Activated CD4-positive, alpha-beta T cell treated with anti-CD3 and anti-CD28 coated beads for 1 hour (primary cell): Measurements from ENCODE around the gene ADAP1.
A peak's percentile ranks its signal among the peaks of the same experiment; 100 is the strongest.
"Not testable (repeated sequence)": the region's sequence is repeated elsewhere in the genome, so short reads cannot be mapped to it uniquely, and the experiment has no call there.

ENCODE experiments used
- DNase-seq: peaks from one replicate; pipeline ENCODE4 v3.0.0-alpha.2; 2020

Gene ADAP1

DNA sequence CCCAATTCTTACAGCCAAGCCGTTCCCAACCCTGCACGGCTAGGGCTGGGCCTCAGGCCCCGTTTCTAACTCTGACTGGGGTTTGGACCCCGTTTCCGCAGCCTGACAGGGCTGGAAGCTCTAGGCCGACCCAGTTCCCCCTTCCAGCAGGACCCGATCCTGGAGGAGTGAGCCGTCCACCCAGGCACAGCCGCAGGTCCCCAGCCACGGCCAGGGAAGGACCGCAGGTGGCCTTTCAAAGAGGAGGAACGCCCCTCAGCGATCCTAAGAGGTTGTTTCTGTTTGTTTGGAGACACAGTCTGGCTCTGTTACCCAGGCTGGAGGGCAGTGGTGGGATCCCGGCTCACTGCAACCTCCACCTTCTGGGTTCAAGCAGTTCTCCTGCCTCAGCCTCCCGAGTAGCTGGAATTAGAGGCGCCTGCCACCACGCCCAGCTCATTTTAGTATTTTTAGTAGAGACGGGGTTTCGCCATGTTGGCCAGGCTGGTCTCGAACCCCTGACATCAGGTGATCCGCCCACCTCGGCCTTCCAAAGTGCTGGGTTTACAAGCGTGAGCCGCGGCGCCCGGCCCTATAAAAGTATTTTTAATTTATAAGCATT lies 78.9 kb downstream of the ADAP1 start:
- no peak for DNase-seq

DNA sequence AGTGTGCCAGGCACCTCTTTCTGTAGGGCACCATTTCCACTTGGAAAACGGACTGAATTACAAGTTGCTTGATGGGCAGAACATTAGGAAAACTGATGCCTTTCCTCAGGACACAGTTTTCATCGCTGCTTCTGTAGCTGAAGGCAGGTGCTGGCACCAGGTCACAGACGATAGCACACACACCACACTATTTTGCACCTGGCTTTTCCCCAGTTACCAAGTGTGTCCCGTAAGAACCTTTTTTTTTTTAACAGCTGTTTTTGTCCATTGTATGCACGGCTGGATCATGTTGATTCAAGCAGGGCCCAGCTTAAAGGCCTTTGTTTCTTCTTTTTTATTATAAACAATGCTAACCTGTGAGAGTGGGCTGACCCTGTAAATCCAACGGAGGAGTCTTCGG lies 79.4 kb downstream of the ADAP1 start:
- DNase-seq, result no peak

DNA sequence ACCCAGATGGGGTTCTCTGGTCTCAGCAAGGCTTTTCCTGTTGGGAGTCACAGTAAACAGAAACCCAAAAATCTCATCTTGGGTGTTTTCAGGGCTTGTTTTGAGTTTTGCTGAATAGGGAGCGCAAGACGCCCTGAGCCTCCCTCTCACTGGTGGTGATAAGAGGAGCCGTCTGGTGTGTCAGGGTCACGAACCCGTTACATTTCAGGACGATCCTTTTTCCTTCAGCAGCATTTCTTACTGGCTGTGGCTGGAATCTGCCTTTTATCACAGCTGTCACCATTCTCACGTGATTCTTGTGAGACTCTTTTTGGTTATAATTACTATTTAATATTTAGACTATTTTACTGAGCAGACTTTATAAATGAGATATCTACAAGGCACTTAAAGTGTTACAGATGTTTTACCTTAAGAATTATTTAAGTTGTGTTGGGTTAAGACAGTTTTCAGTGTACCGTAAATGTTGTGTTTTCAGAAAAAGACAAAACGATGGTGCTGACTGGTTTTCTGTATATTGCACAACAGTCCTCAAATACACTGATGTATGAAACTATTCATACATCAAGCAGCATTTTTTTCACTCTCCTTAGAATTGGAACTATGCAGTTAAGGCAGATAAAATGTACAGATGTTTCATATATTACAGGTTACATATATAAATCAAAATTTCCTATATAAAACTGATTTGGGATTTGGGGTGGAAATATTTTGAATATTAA lies 80.3 kb downstream of the ADAP1 start:
- no peak for DNase-seq

DNA sequence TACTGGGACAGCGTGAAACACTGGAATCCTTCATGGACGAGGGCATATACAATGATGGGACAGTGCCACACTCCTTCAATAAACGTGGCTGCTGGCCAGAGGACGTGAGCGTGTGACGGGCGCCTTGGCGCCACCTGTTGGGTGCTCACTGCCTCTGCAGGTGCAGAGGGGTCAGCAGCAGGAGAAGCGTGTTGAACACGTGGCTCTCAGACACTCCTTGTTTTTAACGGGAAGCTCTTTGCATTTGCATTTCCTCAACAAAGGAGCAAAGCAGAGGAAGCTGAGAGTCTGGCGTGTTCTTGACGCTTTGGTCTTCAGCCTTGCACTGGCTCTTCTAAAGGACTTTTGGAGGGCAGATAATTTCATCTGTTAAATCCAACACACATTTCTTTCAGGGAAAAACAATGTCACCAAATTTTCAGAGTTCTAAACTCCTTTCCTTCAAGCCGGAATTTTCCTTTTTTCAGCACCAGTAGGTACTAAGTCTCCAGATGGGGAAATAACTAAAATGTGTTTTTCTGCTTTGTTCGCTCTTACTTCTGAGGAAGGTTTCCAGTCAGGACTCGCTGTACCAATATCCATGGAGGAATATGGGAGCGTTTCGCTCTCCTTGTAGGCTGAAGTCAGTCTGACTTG lies 81.0 kb downstream of the ADAP1 start:
- peak; percentile 52 for DNase-seq

DNA sequence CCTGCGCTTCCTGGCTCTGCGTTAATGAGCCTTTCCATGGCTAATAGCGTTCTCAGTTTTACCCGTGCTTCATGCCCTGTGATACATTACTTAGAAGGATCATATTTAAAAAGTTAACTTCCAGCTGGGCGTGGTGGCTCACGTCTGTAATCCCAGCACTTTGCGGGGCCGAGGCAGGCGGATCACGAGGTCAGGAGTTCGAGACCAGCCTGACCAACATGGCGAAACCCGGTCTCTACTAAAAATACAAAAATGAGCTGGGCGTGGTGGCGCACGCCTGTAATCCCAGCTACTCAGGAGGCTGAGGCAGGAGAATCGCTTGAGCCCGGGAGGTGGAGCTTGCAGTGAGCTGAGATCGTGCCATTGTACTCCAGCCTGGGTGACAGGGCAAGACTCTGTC lies 81.8 kb downstream of the ADAP1 start:
- DNase-seq, result not testable (repeated sequence)

DNA sequence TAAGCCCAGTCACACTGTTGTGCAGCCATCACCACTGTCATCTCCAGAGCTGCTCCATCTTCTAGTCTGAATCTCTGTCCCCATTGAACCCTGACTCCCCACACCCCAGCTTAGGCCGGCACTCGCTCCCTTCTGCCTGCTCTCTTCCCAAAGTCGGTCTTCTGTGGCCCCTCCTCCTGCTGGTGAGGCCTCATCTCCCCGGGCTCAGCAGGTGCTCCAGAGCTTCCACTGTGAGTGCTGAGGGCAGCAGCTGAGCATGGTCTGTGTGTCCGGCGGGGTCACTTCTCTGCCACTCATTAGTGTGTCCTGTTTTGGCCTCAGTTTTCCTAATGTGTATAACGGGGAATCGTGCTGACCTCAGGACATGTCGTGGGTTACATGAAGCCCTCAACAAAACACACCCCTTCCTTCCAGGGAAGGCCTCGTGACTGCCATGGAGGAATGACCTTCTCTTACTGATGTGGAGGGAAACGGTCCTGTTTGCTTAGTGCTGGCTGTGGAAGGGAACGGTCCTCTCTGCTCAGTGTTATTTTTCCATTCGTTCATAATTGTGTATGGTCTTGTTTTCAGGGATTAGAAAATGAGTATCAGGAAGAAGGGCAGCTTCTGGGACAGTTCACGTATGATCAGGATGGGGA lies 82.5 kb downstream of the ADAP1 start:
- DNase-seq, result no peak

DNA sequence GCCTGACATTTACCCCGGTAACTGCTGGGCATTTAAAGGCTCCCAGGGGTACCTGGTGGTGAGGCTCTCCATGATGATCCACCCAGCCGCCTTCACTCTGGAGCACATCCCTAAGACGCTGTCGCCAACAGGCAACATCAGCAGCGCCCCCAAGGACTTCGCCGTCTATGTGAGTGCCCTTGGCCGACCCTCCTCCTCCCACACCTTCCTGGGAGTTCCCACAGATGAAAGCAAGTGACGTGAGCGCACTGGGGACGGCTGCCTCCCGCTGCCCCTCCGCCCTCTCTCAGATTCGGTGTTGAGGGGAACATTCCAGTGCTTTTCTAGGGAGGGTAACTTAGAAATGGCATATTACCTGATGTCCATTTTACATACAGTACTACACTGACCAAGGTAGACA lies 85.1 kb downstream of the ADAP1 start:
- DNase-seq, result no peak

DNA sequence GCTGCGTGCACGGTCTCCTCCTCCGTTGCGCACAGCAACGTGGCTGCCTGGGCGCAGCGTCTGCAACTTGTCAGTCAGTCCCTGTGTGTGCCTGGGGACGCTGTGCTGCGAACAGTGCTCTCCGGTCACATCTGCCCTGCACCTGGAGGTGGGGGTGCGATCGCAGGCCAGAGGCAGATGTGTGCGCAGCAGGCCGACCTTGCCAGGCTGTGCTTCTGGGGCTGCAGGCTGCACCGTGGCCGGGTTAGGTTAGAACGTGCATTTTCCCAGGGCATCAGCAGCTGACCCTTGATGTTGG lies 86.3 kb downstream of the ADAP1 start:
- no peak for DNase-seq

DNA sequence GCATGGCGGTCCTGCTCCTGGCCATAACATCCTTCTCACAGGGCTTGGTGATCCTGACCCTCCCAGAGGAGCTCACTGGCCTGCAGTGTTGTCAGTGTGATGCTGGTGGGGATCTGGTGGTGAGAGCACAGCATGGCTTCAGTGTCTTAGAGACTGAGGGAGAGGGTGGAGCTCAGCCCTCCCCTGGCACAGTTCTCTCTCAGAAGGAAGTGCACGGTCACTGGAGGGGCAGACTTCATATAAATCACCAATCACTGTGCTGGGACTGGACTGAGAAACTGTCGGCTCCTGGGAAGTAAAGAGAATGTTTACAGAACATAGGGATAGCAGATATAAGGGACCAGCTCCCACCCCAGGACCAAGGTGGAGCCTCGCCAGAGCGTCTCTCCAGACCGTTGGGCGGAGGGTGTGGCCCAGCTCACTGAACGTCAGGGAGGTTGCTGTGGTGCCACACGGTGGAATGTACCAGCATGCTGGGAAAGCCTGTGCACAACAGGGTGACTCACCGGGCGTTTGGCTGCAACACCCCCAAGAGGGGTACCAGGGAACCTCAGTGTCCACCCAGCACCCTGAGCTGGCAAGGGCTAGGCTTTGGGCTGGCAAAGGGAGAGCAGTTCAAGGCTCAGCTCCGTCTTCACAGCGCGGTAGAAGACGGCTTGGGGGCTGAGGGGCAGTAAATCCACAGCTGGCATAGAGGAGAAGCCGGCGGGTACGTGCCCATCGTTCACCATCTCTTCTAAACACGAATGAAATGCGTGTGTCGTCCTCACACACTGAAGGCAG lies 86.9 kb downstream of the ADAP1 start:
- DNase-seq, result no peak

DNA sequence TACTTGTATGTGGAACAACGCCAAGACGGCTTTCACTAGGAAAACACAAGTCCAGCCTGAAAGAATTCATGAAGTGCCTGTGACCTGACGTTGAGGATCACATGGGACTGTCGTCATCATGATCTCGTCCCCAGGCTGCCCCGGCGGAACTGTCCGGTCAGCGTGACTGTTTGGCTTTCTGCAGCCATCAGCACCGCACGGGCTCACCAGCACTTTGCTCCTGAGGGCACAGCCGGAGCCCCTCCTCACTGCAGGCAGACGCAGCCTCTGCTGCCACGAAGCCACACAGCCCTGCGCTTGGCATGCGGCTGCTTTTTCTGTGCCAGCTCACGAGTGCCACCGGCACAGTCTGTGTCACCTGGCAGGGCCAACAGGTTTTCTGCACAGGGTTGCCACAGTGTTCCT lies 87.5 kb downstream of the ADAP1 start:
- no peak for DNase-seq

DNA sequence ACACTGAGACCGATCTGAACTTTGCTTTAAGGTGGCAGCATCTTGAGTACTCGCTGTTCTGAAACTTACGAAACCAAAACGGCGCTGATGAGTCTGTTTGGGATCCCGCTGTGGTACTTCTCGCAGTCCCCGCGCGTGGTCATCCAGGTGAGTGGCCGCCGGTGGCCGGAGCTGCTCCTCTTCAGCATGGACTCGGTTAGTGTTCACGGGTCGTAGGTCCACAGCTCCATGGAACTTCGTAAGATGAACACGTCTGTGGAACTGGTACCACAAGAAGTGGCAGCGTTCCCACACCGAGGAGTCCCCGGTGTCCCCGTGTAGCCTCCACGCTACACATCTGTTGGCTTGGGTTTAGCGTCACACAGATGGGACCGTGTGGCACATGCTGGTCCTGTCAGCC lies 88.6 kb downstream of the ADAP1 start:
- DNase-seq, result no peak

DNA sequence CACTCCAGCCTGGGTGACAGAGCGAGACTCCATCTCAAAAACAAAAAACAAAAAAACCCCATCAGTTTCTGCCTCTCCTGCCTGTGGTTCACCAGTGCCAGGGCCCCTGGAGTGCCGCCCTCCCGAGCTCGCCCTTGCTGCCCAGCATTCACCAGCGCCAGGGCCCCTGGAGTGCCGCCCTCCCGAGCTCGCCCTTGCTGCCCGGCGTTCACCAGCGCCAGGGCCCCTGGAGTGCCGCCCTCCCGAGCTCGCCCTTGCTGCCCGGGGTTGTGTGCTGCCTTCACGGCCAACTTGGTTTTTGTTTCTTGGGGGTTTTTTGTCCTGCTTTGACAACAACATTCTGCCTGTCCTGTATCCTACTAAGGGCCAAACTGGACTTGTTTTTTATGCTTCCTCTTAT lies 91.4 kb downstream of the ADAP1 start:
- no peak for DNase-seq

DNA sequence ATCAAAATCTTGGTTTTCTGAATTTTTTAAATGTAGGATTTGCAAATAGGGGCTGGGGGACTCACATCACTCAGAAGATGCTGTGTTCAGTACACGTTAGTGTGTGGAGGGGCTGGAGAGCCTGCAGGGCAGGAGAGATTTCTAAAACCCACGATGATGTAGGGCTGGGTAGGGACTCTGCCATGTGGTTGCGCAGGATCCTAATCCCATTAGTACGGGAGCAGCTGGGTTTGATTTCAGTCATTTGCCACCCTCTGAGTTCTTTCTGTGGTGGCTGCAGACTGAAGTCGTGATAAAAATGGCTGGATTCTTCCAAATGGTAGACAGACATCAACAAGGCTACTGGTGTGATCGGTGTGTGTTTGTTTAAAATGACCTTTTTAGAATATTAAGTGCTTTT lies 92.3 kb downstream of the ADAP1 start:
- no peak for DNase-seq

DNA sequence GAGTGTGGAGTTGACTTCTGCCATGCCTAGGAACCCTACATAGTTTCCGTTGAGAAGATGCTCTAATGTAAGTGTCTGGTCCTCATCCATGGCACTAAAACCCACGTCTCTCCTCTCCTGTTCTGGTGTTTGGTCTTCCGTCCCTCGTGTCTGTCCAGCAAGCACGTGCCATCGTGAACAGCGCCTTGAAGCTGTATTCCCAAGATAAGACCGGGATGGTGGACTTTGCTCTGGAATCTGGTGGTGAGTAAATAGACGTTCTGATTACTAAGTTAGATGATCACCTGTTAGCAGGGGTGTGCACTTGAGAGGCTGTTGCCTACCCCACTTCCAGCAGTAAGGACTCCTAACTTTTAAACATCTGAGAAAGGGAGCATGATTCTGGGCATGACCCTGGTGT lies 93.3 kb downstream of the ADAP1 start:
- DNase-seq, result no peak

DNA sequence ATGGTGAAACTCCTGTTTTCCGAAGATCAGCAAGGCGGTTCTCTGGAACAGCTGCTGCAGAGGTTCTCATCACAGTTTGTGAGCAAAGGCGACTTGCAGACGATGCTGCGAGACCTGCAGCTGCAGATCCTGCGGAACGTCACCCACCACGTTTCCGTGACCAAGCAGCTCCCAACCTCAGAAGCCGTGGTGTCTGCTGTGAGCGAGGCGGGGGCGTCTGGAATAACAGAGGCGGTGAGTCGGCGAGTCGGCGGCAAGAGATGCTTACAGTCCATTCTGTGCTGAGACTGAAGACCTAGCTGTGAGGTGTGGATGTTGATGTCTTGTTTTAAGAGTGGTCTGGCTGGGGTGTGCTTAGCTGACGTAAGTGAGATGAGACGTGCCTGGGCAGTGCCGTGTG lies 94.3 kb downstream of the ADAP1 start:
- DNase-seq, result no peak

DNA sequence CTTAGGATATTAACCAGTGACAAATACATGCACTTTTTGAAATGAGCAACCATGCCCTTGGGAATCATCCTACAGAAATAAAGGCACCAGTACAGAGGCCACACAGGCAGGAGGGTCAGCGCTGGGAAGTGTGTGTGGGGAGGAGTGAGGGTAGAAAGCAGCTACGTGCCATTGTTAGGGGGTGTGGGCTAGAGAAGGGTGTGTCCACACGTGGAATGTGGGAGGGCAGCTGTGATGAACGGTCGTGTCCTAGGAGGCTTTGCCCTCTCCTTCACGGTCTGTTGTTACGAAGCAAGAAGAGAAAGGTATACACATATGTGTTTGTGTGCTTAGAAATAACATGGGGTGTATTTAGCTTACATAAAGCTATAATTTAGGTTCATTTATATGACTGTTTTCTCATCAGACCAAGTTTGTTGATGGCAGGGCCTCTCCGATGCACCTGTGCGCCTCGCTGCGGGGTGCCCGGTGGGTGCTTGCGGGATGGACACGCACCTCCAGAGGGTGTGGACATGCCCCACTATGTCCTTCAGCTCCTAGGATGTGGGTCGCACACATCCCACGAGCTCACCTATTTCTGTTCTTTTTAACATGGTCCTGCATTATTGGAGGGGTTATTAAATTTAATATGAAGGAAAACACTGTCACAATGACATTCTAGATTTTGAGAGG lies 95.0 kb downstream of the ADAP1 start:
- no peak for DNase-seq

DNA sequence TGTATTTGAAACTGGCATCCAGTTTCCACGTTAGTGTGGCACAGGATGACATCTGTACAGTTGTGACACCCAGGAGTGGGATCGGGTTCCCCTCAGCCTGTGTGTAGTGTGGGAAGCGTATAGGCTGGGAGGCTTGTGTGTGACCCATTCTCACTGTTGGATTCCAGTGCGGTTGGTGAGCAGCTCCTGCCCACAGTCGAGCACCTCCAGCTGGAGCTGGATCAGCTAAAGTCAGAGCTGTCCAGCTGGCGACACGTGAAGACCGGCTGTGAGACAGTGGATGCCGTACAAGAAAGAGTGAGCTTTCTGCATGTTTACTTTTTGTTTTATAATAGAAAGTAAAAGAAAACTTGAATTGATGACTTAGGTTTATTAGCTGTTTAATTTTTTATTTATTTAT lies 96.8 kb downstream of the ADAP1 start:
- no peak for DNase-seq

DNA sequence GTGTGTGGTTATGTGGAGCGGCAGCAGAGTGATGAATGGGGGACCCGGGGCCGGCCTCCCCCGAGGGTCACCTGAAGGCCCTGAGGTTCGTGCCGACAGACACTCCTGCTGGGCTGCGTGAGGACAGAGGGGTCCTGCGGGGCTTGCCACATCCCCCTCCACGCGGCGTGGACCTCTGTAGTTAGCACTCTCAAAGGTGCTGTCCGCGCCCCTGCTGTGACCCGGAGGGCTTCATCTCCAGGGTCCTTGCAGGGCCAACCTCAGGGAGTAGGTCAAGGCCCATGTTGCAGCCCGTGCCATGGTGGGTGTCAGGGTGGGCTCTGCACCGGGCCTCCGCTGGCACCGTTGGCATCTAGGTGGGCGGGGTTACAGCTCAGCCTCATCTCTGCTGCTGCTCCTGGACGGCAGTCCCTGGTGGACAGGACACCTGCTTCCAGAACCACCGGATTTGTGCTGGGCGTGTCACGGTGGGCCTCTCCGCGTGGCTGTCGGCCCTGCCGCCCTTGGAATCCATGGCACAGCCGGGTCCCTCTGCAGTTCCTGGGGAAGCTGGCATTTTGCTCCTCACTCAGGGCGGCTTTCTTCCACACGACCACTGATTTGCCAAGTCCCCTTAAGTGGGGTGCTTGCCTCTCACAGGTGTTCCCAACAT lies 97.9 kb downstream of the ADAP1 start:
- DNase-seq, result no peak

DNA sequence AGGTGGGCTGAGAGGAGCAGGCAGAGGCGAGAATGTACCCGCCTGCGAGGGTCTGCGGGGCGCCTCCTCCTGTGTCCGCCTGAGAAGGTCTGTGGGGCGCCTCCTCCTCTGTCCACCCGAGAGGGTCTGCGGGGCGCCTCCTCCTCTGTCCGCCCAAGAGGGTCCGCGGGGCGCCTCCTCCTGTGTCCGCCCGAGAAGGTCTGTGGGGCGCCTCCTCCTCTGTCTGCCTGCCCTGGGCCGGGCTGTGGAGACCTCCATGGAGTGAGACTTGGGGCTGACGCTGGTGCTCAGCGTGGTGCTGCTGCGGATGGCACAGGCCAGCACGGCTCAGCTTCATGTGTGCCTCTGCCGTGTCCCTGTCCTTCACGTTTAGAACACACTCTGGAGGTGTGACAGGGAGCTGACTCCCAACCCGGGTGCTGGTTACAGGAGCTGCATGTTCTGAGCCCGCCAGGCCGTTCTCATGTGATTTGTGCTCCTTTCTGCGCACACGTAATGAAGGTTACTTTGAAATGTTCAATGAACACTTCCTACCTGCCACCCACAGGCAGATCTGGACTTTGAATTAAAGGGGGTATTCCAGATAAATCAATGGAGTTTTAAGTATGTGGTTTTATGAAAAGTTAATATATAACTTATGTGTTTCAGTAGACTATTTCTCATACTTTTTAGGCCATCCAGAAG lies 98.7 kb downstream of the ADAP1 start:
- no peak for DNase-seq

DNA sequence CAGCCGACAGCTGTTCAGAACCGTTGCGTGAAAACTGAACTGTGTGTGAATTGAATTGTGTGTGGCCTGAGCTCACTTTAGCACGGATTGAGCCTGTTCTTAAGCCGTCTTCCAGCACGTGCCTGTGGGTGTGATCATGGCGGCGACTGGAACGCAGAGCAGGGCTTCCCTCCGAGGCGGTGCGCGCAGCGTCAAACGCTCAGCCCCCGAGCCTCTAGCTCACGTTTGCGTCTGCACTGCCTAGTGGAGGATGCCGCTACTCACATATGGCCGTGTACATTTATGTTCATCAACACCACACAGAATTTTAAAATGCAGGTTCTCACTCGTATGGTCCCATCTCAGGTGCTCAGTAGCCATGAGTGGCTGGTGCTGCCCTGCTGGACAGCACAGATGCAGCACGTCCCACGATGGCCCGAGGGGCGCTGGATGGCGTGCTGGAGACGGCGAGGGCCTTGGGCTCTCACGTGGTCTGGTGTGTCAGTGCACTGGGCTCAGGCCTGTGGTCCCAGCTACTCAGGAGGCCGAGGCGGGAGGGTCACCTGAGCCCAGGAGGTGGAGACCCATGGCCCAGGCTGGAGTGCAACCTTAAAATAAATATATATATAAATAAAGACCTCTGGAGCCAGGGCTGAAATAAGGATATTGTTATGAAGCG lies 100.2 kb downstream of the ADAP1 start:
- no peak for DNase-seq
